DOHH2 (cell line): ENCODE results near the gene RBM33.

Experiments used
- EZH2phosphoT487 ChIP-seq: fragments of 200-600 bp; sonication (generic); IDR thresholded peaks from 2 replicates; pipeline ENCODE4 v1.6.1; 2017; ENCODE audit warnings: borderline replicate concordance, mild to moderate bottlenecking, antibody characterized with exemption, low read length, moderate library complexity, mixed read lengths
- TF ChIP-seq, protein P1 (sequence below): fragments of 200-600 bp; sonication (generic); IDR thresholded peaks from one replicate; pipeline ENCODE4 v1.5.1; 2014; ENCODE audit warnings: antibody characterized with exemption, mild to moderate bottlenecking, low read depth, low read length; ENCODE audit not compliant: poor library complexity, severe bottlenecking

GRCh38 chr7:155781433-155781832 is 137.0 kb downstream of the RBM33 start:
- TF ChIP-seq, protein P1, sequence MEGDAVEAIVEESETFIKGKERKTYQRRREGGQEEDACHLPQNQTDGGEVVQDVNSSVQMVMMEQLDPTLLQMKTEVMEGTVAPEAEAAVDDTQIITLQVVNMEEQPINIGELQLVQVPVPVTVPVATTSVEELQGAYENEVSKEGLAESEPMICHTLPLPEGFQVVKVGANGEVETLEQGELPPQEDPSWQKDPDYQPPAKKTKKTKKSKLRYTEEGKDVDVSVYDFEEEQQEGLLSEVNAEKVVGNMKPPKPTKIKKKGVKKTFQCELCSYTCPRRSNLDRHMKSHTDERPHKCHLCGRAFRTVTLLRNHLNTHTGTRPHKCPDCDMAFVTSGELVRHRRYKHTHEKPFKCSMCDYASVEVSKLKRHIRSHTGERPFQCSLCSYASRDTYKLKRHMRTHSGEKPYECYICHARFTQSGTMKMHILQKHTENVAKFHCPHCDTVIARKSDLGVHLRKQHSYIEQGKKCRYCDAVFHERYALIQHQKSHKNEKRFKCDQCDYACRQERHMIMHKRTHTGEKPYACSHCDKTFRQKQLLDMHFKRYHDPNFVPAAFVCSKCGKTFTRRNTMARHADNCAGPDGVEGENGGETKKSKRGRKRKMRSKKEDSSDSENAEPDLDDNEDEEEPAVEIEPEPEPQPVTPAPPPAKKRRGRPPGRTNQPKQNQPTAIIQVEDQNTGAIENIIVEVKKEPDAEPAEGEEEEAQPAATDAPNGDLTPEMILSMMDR, result no peak
- no peak for TF ChIP-seq EZH2phosphoT487
